Gastroesophageal sphincter (tissue), 4 donors: ENCODE measurements around the gene TBC1D25. TPM values are rescaled to one million over a fixed set of nuclear protein-coding genes. Genes with fewer than 3 reads are reported as not detected.
"Not testable (repeated sequence)": the region's sequence is repeated elsewhere in the genome, so short reads cannot be mapped to it uniquely, and the experiment has no call there.

ENCODE experiments used
- ATAC-seq: fragments of 150-250 bp; one replicate; pipeline ENCODE4 v1.9.1; 2016; ENCODE audit warnings: mild to moderate bottlenecking, moderate library complexity
- H3K27ac ChIP-seq, 4 donors: fragments of 200-600 bp; sonication (generic) in 3 of 4; 1 replicate in 3 of 4; 2 replicates in 1 of 4; pipeline ENCODE4 v1.5.1; 2016 to 2019
- H3K27me3 ChIP-seq: fragments of 200-600 bp; sonication (generic); one replicate; pipeline ENCODE4 v1.5.1; 2019
- H3K36me3 ChIP-seq, 2 donors: fragments of 200-600 bp; sonication (generic); one replicate each; pipeline ENCODE4 v1.5.1; 2019; ENCODE audit warnings: control low read depth in 1 of 2
- H3K4me1 ChIP-seq, 3 donors: fragments of 200-600 bp; sonication (generic); 1 replicate in 2 of 3; 2 replicates in 1 of 3; pipeline ENCODE4 v1.5.1; 2016 to 2019; ENCODE audit warnings: control low read depth in 2 of 3
- H3K4me3 ChIP-seq, 2 donors: fragments of 200-600 bp; sonication (generic); one replicate each; pipeline ENCODE4 v1.5.1; 2019; ENCODE audit warnings: mild to moderate bottlenecking in 1 of 2, moderate library complexity in 1 of 2
- H3K9me3 ChIP-seq, 3 donors: fragments of 200-600 bp; sonication (generic); one replicate each; pipeline ENCODE4 v1.5.1; 2017 to 2019; ENCODE audit warnings: control low read depth in 2 of 3
- CTCF ChIP-seq, 4 experiments: fragments of 200-600 bp in 2 of 4; fragments of 450-650 bp in 2 of 4; sonication (generic) in 1 of 4; IDR thresholded peaks; one replicate each; pipeline ENCODE4 v1.5.1; 2017 to 2019; ENCODE audit warnings: antibody characterized with exemption in 4 of 4, mild to moderate bottlenecking in 2 of 4, moderate library complexity in 2 of 4
- EP300 ChIP-seq: sonication (generic); formaldehyde crosslinking; IDR thresholded peaks from one replicate; pipeline ENCODE4 v1.6.1; 2017; ENCODE audit warnings: antibody characterized with exemption, mild to moderate bottlenecking
- POLR2A ChIP-seq, 2 donors: fragments of 450-650 bp; IDR thresholded peaks; one replicate each; pipeline ENCODE4 v1.6.1; 2017; ENCODE audit warnings: antibody characterized with exemption in 2 of 2, mild to moderate bottlenecking in 2 of 2, moderate library complexity in 1 of 2
- POLR2AphosphoS5 ChIP-seq: sonication (generic); formaldehyde crosslinking; IDR thresholded peaks from one replicate; pipeline ENCODE4 v1.6.1; 2017; ENCODE audit warnings: antibody characterized with exemption
- WGBS, 2 donors: methylation state at CpG; one replicate each; pipeline ENCODE4 v1.1.5; 2018; ENCODE audit warnings: low coverage in 1 of 2; 5-methylcytosine and 5-hydroxymethylcytosine counted together
- total RNA-seq, 4 donors: library from RNA; depleted of rRNA; stranded (reverse); fragments of >200 nt; gene quantifications; one replicate each; pipeline ENCODE4 v1.1.0, GENCODE V29; 2016

Gene TBC1D25
- total RNA-seq, 4 donors from 2014 or later = 8.4 to 16.9 (median 12.7) TPM

- WGBS, 2 donors = 95 to 100% methylated on average over 6 to 8 of the region's 9 CpGs
Observed at GRCh38 chrX:48514868-48515460, 24.6 kb upstream of the TBC1D25 start.

GRCh38 chrX:48515842-48516241 lies 23.7 kb upstream of the TBC1D25 start:
- Histone ChIP-seq H3K27ac (no peak overlapping the region), H3K4me1 (no peaks in the 10 kb centered on the region), H3K9me3 (no peaks in the 10 kb centered on the region), H3K27me3 (no peaks in the 10 kb centered on the region), H3K36me3 (peaks cover 0 to 36% of the 10 kb centered on the region in 2 donors), H3K4me3 (no peak overlapping the region)
- 88% methylated on average over 6 of the region's 10 CpGs; no CpG with 5 or more reads in 1 of the 2 donors for WGBS, 2 donors
- TF ChIP-seq CTCF (IDR thresholded peaks at IDR 0.05) = no peak
- no peak for TF ChIP-seq POLR2AphosphoS5
- no peak for TF ChIP-seq EP300
- no peak for TF ChIP-seq POLR2A (IDR thresholded peaks at IDR 0.05)
- ATAC-seq = no peak

More at GRCh38 chrX:48514868-48515460, 24.6 kb upstream of the TBC1D25 start:
- Histone ChIP-seq H3K36me3 (peaks cover 0 to 36% of the 10 kb centered on the region in 2 donors), H3K9me3 (no peaks in the 10 kb centered on the region), H3K27ac (no peak overlapping the region), H3K4me3 (no peak overlapping the region), H3K27me3 (no peaks in the 10 kb centered on the region), H3K4me1 (peaks cover 0 to 3% (median 0%) of the 10 kb centered on the region in 3 donors)
- TF ChIP-seq POLR2AphosphoS5 = no peak
- TF ChIP-seq POLR2A (IDR thresholded peaks at IDR 0.05) = no peak
- TF ChIP-seq EP300 = no peak
- ATAC-seq = no peak

- WGBS, 2 donors = 59 to 79% methylated on average over 3 to 4 of the region's 10 CpGs
- no peak for ATAC-seq
Observed at GRCh38 chrX:48516285-48516684, 23.2 kb upstream of the TBC1D25 start.

GRCh38 chrX:48516987-48517386 lies 22.5 kb upstream of the TBC1D25 start:
- no peak overlapping the region for H3K27ac ChIP-seq

More at GRCh38 chrX:48516285-48516684, 23.2 kb upstream of the TBC1D25 start:
- peaks cover 0 to 3% (median 0%) of the 10 kb centered on the region in 3 donors for H3K4me1 ChIP-seq
- H3K36me3 ChIP-seq = peaks cover 0 to 36% of the 10 kb centered on the region in 2 donors
- no peak for TF ChIP-seq CTCF (IDR thresholded peaks at IDR 0.05)
- no peak for TF ChIP-seq POLR2A (IDR thresholded peaks at IDR 0.05)
- TF ChIP-seq EP300 = no peak
- no peak for TF ChIP-seq POLR2AphosphoS5
- no peak overlapping the region for H3K4me3 ChIP-seq
- no peaks in the 10 kb centered on the region for H3K9me3 ChIP-seq
- H3K27me3 ChIP-seq = no peaks in the 10 kb centered on the region
- no peak overlapping the region for H3K27ac ChIP-seq

GRCh38 chrX:48519481-48519880 lies 20.0 kb upstream of the TBC1D25 start:
- not testable (repeated sequence) for H3K9me3 ChIP-seq, ATAC-seq, H3K27me3 ChIP-seq, H3K27ac ChIP-seq, H3K4me3 ChIP-seq
- no CpG with 5 or more reads among the region's 4 CpGs for WGBS, 2 donors
- Histone ChIP-seq H3K36me3 (peaks cover 0 to 28% of the 10 kb centered on the region in 2 donors), H3K4me1 (peaks cover 0 to 11% (median 0%) of the 10 kb centered on the region in 3 donors)

More at GRCh38 chrX:48516987-48517386, 22.5 kb upstream of the TBC1D25 start:
- 80% methylated on average over 1 of the region's 5 CpGs; no CpG with 5 or more reads in 1 of the 2 donors for WGBS, 2 donors
- no peaks in the 10 kb centered on the region for H3K27me3 ChIP-seq
- peaks cover 0 to 34% of the 10 kb centered on the region in 2 donors for H3K36me3 ChIP-seq
- no peak for ATAC-seq
- no peak overlapping the region for H3K4me3 ChIP-seq
- TF ChIP-seq EP300 (no peak), POLR2A (IDR thresholded peaks at IDR 0.05) (no peak), POLR2AphosphoS5 (no peak), CTCF (IDR thresholded peaks at IDR 0.05) (no peak)
- H3K9me3 ChIP-seq = no peaks in the 10 kb centered on the region
- peaks cover 0 to 4% (median 0%) of the 10 kb centered on the region in 3 donors for H3K4me1 ChIP-seq

- H3K27me3 ChIP-seq = no peaks in the 10 kb centered on the region
- ATAC-seq = no peak
- no CpG with 5 or more reads among the region's 2 CpGs for WGBS, 2 donors
- H3K4me1 ChIP-seq = peaks cover 0 to 11% (median 0%) of the 10 kb centered on the region in 3 donors
- peaks cover 0 to 18% of the 10 kb centered on the region in 2 donors for H3K36me3 ChIP-seq
- no peaks in the 10 kb centered on the region for H3K9me3 ChIP-seq
- no peak for TF ChIP-seq POLR2A (IDR thresholded peaks at IDR 0.05)
- TF ChIP-seq CTCF (IDR thresholded peaks at IDR 0.05) = no peak
- no peak for TF ChIP-seq POLR2AphosphoS5
- no peak for TF ChIP-seq EP300
- no peak overlapping the region for H3K27ac ChIP-seq
- no peak overlapping the region for H3K4me3 ChIP-seq
Observed at GRCh38 chrX:48520455-48520854, 19.1 kb upstream of the TBC1D25 start.
